Fibroblast of mammary gland (primary cell): ENCODE data around the gene NLRP10.
"Not testable (repeated sequence)": the region's sequence is repeated elsewhere in the genome, so short reads cannot be mapped to it uniquely, and the experiment has no call there.

Source experiments
- DNase-seq: peaks from one replicate; pipeline ENCODE4 v3.0.0-alpha.2; 2010; ENCODE audit warnings: low read depth
- H3K4me3 ChIP-seq: 2 replicates; pipeline ENCODE4 v1.5.1; 2011; ENCODE audit warnings: low read depth, mild to moderate bottlenecking, low read length, moderate library complexity; ENCODE audit not compliant: control insufficient read depth
- CTCF ChIP-seq: conservative IDR thresholded peaks from 2 replicates; pipeline ENCODE4 v1.5.1; 2011; ENCODE audit warnings: low read depth, low read length, inconsistent platforms; ENCODE audit not compliant: control insufficient read depth, insufficient read depth

NLRP10 gene

GRCh38 chr11:7994581-7995278, 29.5 kb upstream of the NLRP10 start:
- no peak overlapping the region for H3K4me3 ChIP-seq
- TF ChIP-seq CTCF = no peak

GRCh38 chr11:7987560-7987883, 22.3 kb upstream of the NLRP10 start:
- DNase-seq = not testable (repeated sequence)
- peak overlapping the region; percentile 95 for H3K4me3 ChIP-seq

More at GRCh38 chr11:7994581-7995278, 29.5 kb upstream of the NLRP10 start:
- no peak for DNase-seq

GRCh38 chr11:7986768-7987559, 21.7 kb upstream of the NLRP10 start, which contains the start of gene EIF3F:
Gene EIF3F, plus strand, starts transcription at chr11:7987337. Its CDS starts 16 bp downstream, at chr11:7987353.
- DNase-seq = peak; percentile 100
- peak within 1 kb of the TSS; percentile 95 for H3K4me3 ChIP-seq
- peak; percentile 64 for TF ChIP-seq CTCF

GRCh38 chr11:7983832-7984590, 18.8 kb upstream of the NLRP10 start:
- no peak overlapping the region for H3K4me3 ChIP-seq
- no peak for DNase-seq
- TF ChIP-seq CTCF = no peak

- no peak for TF ChIP-seq CTCF
- no peak for DNase-seq
- H3K4me3 ChIP-seq = no peak overlapping the region
Measured at GRCh38 chr11:7982582-7983119, 17.4 kb upstream of the NLRP10 start.

GRCh38 chr11:7981619-7982157, 16.4 kb upstream of the NLRP10 start:
- TF ChIP-seq CTCF = no peak
- DNase-seq = no peak
- H3K4me3 ChIP-seq = no peak overlapping the region
